Measurements from ENCODE around the gene CELF4.

Gene CELF4

GRCh38 chr18:37330173-37330572 is 235.4 kb downstream of the CELF4 start:
- DNase-seq = no peak

- no peak for DNase-seq
Measured at GRCh38 chr18:37328946-37329719, 236.5 kb downstream of the CELF4 start.

GRCh38 chr18:37327063-37327577 is 238.5 kb downstream of the CELF4 start:
- no peak for DNase-seq

- DNase-seq = peak in 30 of 56 donors; percentile 4 to 52 (median 16)
Measured at GRCh38 chr18:37322492-37323035, 243.0 kb downstream of the CELF4 start.

DNA sequence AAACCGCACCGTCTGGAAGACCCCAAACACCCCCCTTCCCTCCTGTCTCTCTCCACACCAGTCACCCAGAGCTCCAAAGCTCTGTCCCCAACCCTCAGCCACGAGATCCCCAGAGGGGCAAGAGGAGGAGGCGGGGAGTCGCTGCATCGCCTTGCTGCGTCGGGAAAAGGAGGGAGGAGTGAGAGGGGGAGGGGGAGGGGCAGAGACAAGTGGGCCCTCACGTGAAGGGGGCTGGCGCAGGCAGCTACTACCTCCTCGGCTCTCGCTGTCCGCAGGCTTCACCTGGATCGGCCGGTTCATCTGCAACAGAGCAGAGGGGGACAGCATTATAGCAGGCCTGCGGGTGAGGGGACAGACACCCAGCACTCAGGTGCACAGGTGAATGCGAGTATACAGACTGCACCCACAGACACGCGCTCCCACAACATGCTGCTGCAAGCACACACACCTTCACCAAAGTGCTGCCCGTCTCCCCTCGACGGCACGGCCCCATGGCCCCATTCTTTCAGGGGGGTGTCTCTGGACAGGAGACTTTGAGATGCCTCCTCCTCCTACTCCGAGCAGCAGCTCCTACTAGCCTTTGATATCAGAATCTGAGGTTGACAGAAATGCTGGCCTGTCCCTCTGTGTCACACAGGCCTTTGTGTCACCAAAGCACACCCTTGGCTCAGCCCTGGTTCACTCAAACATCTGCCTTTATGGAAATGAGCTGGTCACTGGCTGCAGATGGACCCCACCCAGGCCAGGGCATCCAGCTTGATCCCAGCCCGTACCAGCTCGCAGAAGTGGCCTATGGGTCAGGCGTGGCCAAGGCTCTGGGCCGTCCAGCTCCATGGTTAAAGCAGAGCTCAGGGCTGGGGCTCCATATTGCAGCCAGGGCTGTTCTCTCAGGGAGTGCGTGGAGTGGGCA is 243.8 kb downstream of the CELF4 start:
- no peak for DNase-seq

DNA sequence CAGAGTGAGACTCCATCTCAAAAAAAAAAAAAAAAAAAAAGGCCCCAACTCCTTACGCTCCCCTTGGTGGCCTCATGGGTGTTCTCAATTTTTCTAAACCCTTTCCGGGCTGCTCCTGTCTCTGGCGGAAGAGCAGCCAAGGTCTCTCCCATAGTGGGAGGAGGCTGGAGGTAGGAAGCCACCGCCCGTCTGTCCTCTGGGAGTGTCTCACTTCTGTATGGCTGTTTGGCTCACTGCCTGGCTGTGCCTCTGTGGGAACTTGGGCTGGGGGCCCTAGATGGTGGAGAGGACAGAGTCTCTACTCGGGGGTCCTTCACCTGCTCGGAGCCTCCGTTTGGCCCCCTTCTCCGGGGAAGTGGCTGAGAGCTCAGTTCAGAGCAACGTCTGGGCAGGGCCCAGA is 245.3 kb downstream of the CELF4 start:
- DNase-seq = no peak

DNA sequence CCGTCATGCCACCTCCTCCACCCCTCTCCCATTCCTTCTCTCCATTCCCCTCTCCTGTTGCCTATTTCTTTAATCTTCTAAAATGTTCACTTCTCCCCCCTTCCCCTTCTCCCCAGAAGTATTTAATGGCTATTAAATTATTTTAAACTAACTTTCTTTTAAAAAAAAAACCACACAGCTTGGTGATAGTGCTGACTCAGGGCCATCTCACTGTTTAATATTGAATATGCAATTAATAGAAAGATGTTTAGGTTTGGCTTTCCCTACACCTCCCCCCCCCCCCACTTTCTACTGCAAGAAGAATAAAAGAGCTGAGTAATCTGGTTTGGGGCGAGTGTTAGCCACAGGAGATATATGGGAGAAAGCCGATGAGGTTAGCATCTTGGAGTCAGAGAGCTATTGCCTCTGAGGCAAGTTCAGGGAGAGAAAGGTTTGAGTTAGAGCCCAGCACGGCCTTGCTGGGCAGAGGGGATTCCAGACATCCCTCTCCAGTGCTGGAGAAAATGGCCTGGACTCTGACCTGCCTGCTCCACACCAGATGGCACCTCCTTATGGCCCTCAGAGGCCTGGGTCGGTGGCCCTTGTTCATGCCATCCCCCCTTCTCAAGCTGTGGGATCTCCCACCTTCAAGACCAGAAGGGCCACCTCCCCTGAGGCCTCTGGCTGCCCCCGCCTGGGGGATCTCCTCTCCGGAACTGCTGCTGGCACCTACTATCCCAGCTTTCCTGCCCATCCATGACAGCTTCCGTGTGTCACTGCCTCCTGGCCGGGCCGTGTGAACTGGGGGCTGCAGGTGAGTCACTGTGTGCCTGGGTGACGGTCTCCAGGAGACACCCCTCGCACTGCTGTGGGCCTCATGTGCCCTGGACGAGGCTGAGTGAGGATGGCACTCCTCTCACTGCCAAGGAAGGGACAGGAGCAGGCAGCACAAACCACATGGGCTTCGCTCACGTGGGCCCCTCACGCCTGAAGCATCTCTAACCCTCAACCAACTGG is 246.9 kb downstream of the CELF4 start:
- no peak for DNase-seq

- no peak for DNase-seq
Measured at GRCh38 chr18:37317486-37317885, 248.1 kb downstream of the CELF4 start.

- no peak for DNase-seq
Measured at GRCh38 chr18:37316468-37316867, 249.1 kb downstream of the CELF4 start.

DNA sequence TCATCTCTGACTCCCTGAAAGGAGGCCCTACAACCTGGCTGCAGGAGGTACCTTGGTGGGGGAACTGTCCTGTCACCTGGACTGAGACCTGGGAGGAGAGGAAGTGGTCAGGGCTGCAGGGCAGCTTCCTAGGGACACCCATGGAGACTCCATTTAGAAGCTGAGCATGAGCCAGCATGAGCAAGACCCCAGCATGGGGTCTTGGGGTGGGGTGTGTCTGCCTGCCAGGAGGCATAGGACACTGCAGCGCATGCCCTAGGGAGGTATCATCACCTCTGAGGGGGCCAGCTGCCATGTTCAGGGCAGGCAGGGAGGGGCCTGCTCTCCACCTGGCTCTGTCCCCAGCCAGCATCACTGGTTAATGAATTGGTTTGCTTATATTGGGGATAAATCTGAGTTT is 249.7 kb downstream of the CELF4 start:
- DNase-seq = no peak

GRCh38 chr18:37314534-37314933 is 251.1 kb downstream of the CELF4 start:
- DNase-seq = no peak

DNA sequence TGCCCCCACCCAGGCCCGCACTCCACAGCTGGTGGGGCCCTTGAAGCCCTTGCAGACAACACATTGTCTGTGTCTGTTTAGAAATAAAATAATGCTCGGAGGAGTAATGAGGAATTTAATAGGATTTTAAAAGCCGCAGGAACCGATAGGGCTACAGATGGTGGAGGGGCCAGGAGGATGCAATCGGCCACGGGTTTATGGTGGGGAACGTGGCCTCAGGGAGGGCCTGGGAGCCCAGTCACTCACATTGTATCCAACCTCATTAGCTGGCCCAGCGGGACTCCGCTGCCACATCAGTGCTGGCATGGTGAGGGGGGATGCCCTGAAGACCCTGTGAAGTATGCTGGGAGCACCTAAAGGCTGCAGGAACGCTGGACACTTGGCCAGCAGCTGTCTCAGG is 252.0 kb downstream of the CELF4 start:
- no peak for DNase-seq

- no peak for DNase-seq
Measured at GRCh38 chr18:37309861-37310260, 255.7 kb downstream of the CELF4 start.

DNA sequence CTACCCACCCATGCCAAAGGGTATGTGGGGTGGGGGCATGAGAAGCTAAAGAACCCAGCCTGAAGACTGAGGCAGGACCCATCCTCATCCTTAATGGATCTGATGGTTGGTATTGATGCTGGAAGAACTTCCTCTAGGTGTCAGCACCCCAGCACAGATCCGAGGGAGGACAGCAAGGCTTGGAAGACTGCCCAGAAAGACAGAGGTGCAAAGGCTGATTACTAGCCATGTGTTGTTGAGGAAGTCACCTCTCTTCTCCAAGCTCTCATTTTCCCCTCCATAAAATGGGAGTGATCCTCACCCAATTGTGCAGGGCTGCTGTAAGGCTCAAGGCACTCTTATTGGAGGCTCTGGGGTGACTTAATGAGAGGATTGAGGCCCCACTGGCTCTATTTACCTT is 256.5 kb downstream of the CELF4 start:
- no peak for DNase-seq

DNA sequence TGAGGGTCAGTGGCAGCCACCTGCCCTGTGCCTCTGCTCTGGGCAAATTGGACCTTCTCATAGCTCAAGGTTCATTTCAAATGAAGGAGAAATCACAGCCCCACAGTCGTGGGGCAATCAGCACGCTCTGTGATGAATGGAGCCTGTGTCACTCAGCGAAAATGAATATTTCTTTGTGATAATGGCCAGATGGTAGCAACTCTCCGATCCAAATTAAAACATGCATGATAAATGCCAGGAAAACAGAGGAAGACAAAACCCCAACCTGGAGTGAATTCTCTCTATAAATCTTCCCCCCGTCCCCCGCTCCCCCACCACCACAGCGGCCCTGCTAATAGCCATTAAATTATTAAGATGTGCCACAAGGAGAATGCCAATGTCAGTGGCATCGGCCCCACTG is 258.4 kb downstream of the CELF4 start:
- DNase-seq = no peak

- no peak for DNase-seq
Measured at GRCh38 chr18:37306432-37306831, 259.2 kb downstream of the CELF4 start.

DNA sequence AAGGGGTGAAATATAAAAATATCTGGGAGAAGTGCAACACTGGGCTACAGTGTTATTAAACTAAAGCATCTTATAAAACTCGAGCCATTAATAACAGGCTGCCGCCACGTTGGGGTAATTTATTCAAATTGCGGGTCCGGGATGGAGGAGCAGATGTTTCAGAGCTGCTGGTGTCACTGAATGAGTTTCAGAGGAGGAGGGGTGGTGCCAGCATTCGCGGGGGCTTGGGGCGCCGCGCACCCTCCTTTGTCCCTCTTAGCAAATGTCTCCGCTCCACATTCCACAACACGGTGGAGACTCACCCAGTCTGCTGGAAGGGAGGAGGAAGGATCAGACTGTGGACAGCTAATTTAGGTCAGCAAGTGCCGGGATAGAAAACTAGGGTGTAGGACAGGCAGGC is 260.5 kb downstream of the CELF4 start:
- DNase-seq = peak in 1 of 56 donors; percentile 18

GRCh38 chr18:37304012-37304680 is 261.5 kb downstream of the CELF4 start:
- peak in 15 of 56 donors; percentile 4 to 57 (median 24) for DNase-seq

GRCh38 chr18:37303009-37303408 is 262.6 kb downstream of the CELF4 start:
- DNase-seq = no peak

DNA sequence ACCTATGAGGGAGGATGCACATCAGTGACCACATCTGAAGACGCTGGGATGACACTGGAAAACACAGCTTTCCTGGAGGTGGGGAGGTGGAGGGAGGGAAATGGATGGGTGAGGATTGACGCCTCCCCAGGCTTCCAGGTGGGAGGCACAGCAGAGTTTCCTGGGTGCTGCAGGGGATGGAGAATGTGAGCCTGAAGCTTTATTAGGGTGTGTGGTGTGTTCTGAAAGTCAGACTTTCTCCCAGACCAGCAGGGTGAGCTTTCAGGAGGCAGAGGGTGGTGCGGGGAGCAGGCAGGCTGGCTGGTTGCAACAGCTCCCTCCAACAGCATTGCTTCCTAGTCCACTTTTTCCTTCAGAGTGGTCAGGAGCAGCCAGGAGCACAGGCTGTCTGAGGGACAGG is 263.1 kb downstream of the CELF4 start:
- peak in 3 of 56 donors; percentile 21 to 25 (median 24) for DNase-seq
